ENCODE results near the gene BARHL2. TPM values are rescaled to one million over a fixed set of nuclear protein-coding genes. Genes with fewer than 3 reads are reported as not detected.

The BARHL2 gene
- polyA plus RNA-seq, 1 donor (not counting 4 experiments of a cell fraction or from before 2014, with no cell fraction given): not detected

DNA sequence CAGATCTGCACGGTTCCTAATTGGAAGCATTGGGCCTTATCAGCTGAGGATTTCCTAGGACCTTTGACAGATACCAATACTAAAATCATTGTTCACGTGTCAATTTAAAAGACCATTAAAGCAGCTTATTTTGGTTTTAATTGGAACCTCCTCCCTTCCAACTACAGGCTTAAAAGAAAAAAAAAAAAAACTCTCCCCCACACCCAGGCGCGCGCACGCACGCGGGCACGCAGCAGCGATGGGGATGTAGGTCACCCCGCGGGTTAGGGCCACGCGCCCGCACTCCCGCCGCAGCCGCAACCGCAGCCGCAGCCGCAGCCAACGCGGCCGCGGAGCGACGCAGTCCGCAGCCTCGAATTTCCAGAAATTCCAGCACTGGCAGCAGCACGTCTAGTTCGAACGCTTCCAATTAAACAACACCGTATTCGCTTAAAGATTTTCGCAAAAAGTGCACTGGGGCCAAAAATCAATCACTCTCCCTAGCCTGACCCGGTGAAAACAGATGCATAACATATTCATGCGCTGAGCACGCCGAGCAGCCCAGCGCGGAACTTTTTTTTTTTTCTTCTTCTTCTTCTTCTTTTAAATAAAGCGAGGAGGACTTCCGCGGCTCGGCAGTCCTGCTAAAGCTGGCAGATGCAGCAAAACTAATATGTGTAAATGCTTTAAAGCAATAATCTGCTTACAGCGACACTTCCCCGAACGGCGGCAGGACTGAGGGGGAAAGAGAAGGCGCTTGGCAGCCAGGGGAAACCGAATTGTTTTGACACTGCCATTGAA is 13.3 kb upstream of the BARHL2 start:
- Histone ChIP-seq H3K4me1 (ENCODE audit: control insufficient read depth, extremely low read depth, insufficient read depth, low read length) (peaks cover 9% of the 10 kb centered on the region), H3K9ac (ENCODE audit: control insufficient read depth, extremely low read depth, insufficient read depth, low read length) (no peak overlapping the region), H2AFZ (ENCODE audit: control insufficient read depth, low read length) (no peak overlapping the region), H4K20me1 (ENCODE audit: control insufficient read depth, extremely low read depth, insufficient read depth, low read length) (peaks cover 6% of the 10 kb centered on the region), H3K4me3 (ENCODE audit: control insufficient read depth in 2 of 3, extremely low read depth in 1 of 3, insufficient read depth in 2 of 3, low read depth in 1 of 3, low read length in 3 of 3) (peak overlapping the region in 1 of 3 experiments; percentile 37), H3K27me3 (ENCODE audit: control insufficient read depth, extremely low read depth, insufficient read depth, low read length) (peaks cover 69% of the 10 kb centered on the region), H3K9me3 (ENCODE audit: control insufficient read depth, low read depth, low read length) (peaks cover 4% of the 10 kb centered on the region), H3K4me2 (ENCODE audit: control insufficient read depth, extremely low read depth, insufficient read depth, low read depth, low read length) (peak overlapping the region; percentile 41), H3K27ac (ENCODE audit: control insufficient read depth, insufficient read depth, low read length) (no peak overlapping the region), H3K9me1 (ENCODE audit: control insufficient read depth, extremely low read depth, insufficient read depth, low read length) (peaks cover 2% of the 10 kb centered on the region), H3K36me3 (ENCODE audit: control insufficient read depth in 2 of 2, extremely low read depth in 1 of 2, insufficient read depth in 2 of 2, low read length in 2 of 2) (no peaks in the 10 kb centered on the region), H3K79me2 (ENCODE audit: control insufficient read depth, insufficient read depth, low read length) (no peaks in the 10 kb centered on the region)
- FAIRE-seq (no peak), DNase-seq (ENCODE audit: low read depth, low spot score) (no peak)
- TF ChIP-seq EZH2 (IDR thresholded peaks at IDR 0.05; ENCODE audit: low read length): peak; percentile 56
- TF ChIP-seq, protein P1, sequence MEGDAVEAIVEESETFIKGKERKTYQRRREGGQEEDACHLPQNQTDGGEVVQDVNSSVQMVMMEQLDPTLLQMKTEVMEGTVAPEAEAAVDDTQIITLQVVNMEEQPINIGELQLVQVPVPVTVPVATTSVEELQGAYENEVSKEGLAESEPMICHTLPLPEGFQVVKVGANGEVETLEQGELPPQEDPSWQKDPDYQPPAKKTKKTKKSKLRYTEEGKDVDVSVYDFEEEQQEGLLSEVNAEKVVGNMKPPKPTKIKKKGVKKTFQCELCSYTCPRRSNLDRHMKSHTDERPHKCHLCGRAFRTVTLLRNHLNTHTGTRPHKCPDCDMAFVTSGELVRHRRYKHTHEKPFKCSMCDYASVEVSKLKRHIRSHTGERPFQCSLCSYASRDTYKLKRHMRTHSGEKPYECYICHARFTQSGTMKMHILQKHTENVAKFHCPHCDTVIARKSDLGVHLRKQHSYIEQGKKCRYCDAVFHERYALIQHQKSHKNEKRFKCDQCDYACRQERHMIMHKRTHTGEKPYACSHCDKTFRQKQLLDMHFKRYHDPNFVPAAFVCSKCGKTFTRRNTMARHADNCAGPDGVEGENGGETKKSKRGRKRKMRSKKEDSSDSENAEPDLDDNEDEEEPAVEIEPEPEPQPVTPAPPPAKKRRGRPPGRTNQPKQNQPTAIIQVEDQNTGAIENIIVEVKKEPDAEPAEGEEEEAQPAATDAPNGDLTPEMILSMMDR (optimal IDR thresholded peaks at IDR 0.05 in 1 of 3, IDR thresholded peaks at IDR 0.05 in 1 of 3, conservative IDR thresholded peaks at IDR 0.05 in 1 of 3; ENCODE audit: extremely low read depth in 1 of 3, insufficient read depth in 2 of 3, low read length in 3 of 3): no peak
- dilution Hi-C loops (cut with MboI; ENCODE audit: extremely low pct_ligation_motif_present, low sequenced_read_pairs): no loop called here

DNA sequence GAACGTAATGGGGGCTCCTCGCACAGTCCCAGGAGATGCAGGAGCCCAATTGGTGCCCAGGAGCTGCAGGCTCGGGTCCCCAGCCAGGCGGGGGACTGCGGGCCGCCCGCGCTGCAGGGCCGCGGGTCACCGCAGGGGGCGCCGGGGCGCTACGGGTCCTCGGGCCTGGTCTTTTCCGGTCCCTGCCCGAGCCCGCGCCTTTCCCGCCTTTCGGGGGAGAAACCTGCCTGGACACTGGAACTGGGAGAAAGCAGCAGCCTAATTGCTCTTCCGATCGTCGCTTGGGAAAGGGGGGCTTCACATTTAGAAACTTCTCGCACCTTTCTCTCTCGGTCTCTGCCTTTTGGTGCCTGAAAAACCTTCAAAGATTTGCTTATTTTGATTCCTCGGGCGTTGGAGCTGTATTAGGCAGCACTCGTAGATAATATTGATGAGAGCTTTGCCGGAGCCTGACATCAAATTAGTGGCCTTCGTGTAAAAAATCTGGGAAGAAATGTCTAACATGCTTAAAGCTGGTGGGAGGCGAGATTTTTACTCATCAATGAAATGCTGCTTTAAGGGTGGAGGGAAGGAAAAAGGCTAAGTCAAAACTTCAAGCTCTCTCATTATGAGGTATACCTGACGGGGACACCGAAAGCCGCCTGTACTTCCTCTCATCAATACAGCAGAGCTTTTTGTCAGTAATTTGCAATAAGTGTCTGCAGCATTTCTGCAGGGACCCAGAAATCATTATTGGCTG is 12.6 kb upstream of the BARHL2 start:
- Histone ChIP-seq H4K20me1 (ENCODE audit: control insufficient read depth, extremely low read depth, insufficient read depth, low read length) (peaks cover 6% of the 10 kb centered on the region), H2AFZ (ENCODE audit: control insufficient read depth, low read length) (no peak overlapping the region), H3K36me3 (ENCODE audit: control insufficient read depth in 2 of 2, extremely low read depth in 1 of 2, insufficient read depth in 2 of 2, low read length in 2 of 2) (no peaks in the 10 kb centered on the region), H3K27ac (ENCODE audit: control insufficient read depth, insufficient read depth, low read length) (no peak overlapping the region), H3K4me2 (ENCODE audit: control insufficient read depth, extremely low read depth, insufficient read depth, low read depth, low read length) (no peak overlapping the region), H3K4me1 (ENCODE audit: control insufficient read depth, extremely low read depth, insufficient read depth, low read length) (peaks cover 9% of the 10 kb centered on the region), H3K9me3 (ENCODE audit: control insufficient read depth, low read depth, low read length) (peaks cover 6% of the 10 kb centered on the region), H3K79me2 (ENCODE audit: control insufficient read depth, insufficient read depth, low read length) (no peaks in the 10 kb centered on the region), H3K9me1 (ENCODE audit: control insufficient read depth, extremely low read depth, insufficient read depth, low read length) (peaks cover 2% of the 10 kb centered on the region), H3K4me3 (ENCODE audit: control insufficient read depth in 2 of 3, extremely low read depth in 1 of 3, insufficient read depth in 2 of 3, low read depth in 1 of 3, low read length in 3 of 3) (no peak overlapping the region), H3K27me3 (ENCODE audit: control insufficient read depth, extremely low read depth, insufficient read depth, low read length) (peaks cover 77% of the 10 kb centered on the region), H3K9ac (ENCODE audit: control insufficient read depth, extremely low read depth, insufficient read depth, low read length) (no peak overlapping the region)
- DNase-seq (ENCODE audit: low read depth, low spot score) (no peak), FAIRE-seq (no peak)
- TF ChIP-seq EZH2 (IDR thresholded peaks at IDR 0.05; ENCODE audit: low read length): no peak
- TF ChIP-seq, protein P1 (optimal IDR thresholded peaks at IDR 0.05 in 1 of 3, IDR thresholded peaks at IDR 0.05 in 1 of 3, conservative IDR thresholded peaks at IDR 0.05 in 1 of 3; ENCODE audit: extremely low read depth in 1 of 3, insufficient read depth in 2 of 3, low read length in 3 of 3): peak in 1 of 3 experiments; percentile 24
- dilution Hi-C loops (cut with MboI; ENCODE audit: extremely low pct_ligation_motif_present, low sequenced_read_pairs): no loop called here

Data from keratinocyte (primary cell).